CD8-positive, alpha-beta memory T cell (primary cell): ENCODE results near the gene TBX5. TPM values are rescaled to one million over a fixed set of nuclear protein-coding genes. Genes with fewer than 3 reads are reported as not detected.

Experiments
- CTCF ChIA-PET: fragments of 350-600 bp; sonication (Branson Sonifier 250); formaldehyde crosslinking; loops from one replicate; lab custom pipeline; 2021; ENCODE audit warnings: antibody characterized with exemption; lab: Charles Lee
- POLR2A ChIA-PET: fragments of 350-600 bp; sonication (Branson Sonifier 250); formaldehyde crosslinking; loops from one replicate; lab custom pipeline; 2021; ENCODE audit warnings: antibody characterized with exemption; lab: Charles Lee
- DNase-seq, 5 donors: peaks; one replicate each; pipeline versions ENCODE4 v3.0.0 to v3.0.0-alpha.2; 2020 to 2022; ENCODE audit warnings: mixed read lengths in 1 of 5
- H3K27ac ChIP-seq: one replicate; pipeline ENCODE4 v1.7.0; 2013; ENCODE audit warnings: low read depth, mild to moderate bottlenecking, low read length, moderate library complexity
- H3K27me3 ChIP-seq: 2 replicates; pipeline ENCODE4 v1.7.0; 2013; ENCODE audit warnings: low read length, mild to moderate bottlenecking; ENCODE audit not compliant: insufficient read depth, poor library complexity, severe bottlenecking
- H3K36me3 ChIP-seq: 2 replicates; pipeline ENCODE4 v1.7.0; 2013; ENCODE audit warnings: mild to moderate bottlenecking, low read length, moderate library complexity; ENCODE audit not compliant: insufficient read depth
- H3K4me1 ChIP-seq: 2 replicates; pipeline ENCODE4 v1.7.0; 2013; ENCODE audit warnings: mild to moderate bottlenecking, low read length, moderate library complexity; ENCODE audit not compliant: insufficient read depth
- H3K4me3 ChIP-seq: 2 replicates; pipeline ENCODE4 v1.7.0; 2013; ENCODE audit warnings: mild to moderate bottlenecking, low read length
- H3K9me3 ChIP-seq: 2 replicates; pipeline ENCODE4 v1.7.0; 2013; ENCODE audit warnings: mild to moderate bottlenecking, low read length
- H3K27ac Mint-ChIP-seq, 8 donors: one replicate each; pipeline ENCODE4 v1.8.0; 2020 to 2021; ENCODE audit warnings: mixed read lengths in 8 of 8, mild to moderate bottlenecking in 6 of 8, inconsistent platforms in 3 of 8, moderate library complexity in 3 of 8
- H3K27me3 Mint-ChIP-seq, 2 donors: one replicate each; pipeline ENCODE4 v1.8.0; 2020 to 2021; ENCODE audit warnings: mixed read lengths in 2 of 2, mild to moderate bottlenecking in 1 of 2, moderate library complexity in 1 of 2
- H3K36me3 Mint-ChIP-seq, 3 donors: one replicate each; pipeline ENCODE4 v1.8.0; 2020 to 2021; ENCODE audit warnings: mixed read lengths in 3 of 3, inconsistent platforms in 1 of 3, mild to moderate bottlenecking in 1 of 3
- H3K4me1 Mint-ChIP-seq, 3 donors: one replicate each; pipeline ENCODE4 v1.8.0; 2020 to 2021; ENCODE audit warnings: mixed read lengths in 3 of 3, inconsistent platforms in 1 of 3, mild to moderate bottlenecking in 1 of 3
- H3K4me3 Mint-ChIP-seq, 7 donors: one replicate each; pipeline ENCODE4 v1.8.0; 2020 to 2021; ENCODE audit warnings: mixed read lengths in 7 of 7, mild to moderate bottlenecking in 6 of 7, moderate library complexity in 4 of 7, inconsistent platforms in 2 of 7
- H3K9me3 Mint-ChIP-seq, 5 donors: one replicate each; pipeline ENCODE4 v1.8.0; 2020 to 2022; ENCODE audit warnings: mixed read lengths in 5 of 5, mild to moderate bottlenecking in 3 of 5, moderate library complexity in 2 of 5, inconsistent platforms in 1 of 5
- polyA plus RNA-seq: library from polyadenylated mRNA; unstranded; fragments of 300-500 nt; fragmentation: Illumina TruSeq; gene quantifications from one replicate; pipeline ENCODE4 v1.2.3, GENCODE V29; 2021
- total RNA-seq, 2 experiments: library from RNA; stranded (reverse); gene quantifications; one replicate each; pipeline ENCODE4 v1.2.3, GENCODE V29; 2021

The TBX5 gene
- total and polyA plus RNA-seq, 3 experiments from 2014 or later, result not detected

DNA sequence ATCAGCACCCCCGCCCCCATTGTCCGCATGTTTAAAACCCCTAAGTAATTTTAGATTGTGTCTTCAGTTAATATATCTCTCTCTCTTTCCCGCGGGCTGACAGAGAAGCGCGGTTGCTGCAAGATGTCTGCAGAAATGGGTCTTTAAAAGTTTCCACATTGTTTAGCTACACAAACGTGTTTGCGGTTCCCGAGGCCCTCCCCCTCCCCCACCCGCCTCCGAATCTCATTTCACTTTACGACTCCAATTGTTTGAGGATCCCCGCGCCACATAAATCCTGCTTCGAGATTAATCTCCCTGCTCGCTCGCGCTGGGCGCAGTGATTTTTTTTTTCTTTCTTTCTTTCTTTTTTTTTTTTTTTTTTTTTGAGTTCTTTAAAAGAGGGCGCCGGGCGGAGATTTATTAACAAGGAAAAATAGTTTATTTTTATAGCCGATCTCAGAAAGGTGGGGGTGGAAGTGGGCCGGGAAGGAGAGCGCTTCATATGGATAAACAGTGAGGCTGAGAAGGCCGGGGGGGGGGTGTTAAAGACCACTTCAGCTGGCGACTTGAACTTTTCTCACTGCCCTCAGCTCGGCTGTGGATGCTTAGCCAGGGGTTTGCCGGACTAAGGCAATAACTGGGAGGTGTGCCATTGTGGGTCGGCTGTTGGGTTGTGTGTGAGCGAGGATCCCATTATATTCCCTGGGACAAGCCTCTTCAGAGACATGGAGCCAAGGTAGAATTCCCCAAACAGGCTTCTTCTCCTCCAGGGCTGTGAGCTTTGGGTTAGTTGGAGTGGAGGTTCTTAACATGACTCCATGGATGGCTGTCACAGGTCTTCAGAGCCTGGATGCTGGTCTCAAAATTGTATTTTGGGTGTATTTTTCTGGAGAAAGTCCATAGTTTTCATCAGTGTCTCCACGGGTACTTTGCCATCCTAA, 39.7 kb upstream of the TBX5 start:
- Histone ChIP-seq H3K27me3 (peaks cover 16% of the 10 kb centered on the region), H3K4me1 (no peaks in the 10 kb centered on the region), H3K36me3 (no peaks in the 10 kb centered on the region), H3K27ac (no peak overlapping the region), H3K9me3 (no peaks in the 10 kb centered on the region), H3K4me3 (no peak overlapping the region)
- ChIA-PET POLR2A (no interaction called here), CTCF (no interaction called here)
- H3K4me3 Mint-ChIP-seq, result no peak overlapping the region
- H3K27ac Mint-ChIP-seq, result no peak overlapping the region
- H3K4me1 Mint-ChIP-seq, result no peaks in the 10 kb centered on the region
- H3K36me3 Mint-ChIP-seq, result no peaks in the 10 kb centered on the region
- no peak for DNase-seq
- peaks cover 0 to 6% (median 3%) of the 10 kb centered on the region in 5 donors for H3K9me3 Mint-ChIP-seq
- H3K27me3 Mint-ChIP-seq, result peaks cover 71 to 88% of the 10 kb centered on the region in 2 donors

DNA sequence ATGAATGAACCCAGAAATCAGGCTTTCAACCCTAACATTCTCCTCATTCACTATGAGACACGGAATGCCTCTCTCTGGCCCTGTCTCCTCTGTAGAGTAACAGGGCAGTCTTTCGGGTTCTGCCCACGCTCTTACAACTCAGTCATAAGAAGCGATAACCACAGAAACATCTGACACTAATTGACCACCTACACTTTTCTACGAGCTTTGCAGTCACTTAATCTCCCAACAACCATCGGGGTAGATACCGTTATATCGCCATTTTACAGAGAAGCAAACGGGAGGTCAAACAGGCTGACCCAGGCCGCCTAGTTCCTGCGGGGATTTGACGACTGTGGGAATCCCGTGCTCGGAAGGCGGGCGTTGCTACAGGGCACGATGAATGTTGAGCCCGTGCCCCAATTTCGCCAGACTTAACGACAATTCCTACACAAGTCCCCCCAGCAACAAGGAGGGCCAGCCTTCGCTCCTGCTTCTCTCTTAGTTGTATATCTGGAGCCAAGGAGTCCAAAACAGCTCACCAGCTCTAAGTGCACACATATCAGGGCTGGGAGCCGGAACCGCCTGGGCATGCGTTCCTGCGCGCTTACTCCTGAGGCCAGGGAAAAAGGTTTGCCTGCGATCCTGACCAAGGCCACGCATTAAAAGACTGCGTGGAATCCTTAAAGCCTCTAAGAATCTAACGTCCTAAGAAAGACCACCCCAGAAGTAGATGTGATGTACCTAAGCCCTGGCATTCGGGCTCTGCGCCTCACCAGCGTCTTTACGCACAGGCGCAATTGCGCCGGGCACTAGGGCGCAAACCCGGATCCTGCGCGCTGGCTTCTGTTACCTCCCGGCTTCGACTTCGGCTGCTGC, 38.7 kb upstream of the TBX5 start:
- DNase-seq, result no peak
- no peak overlapping the region for H3K27ac Mint-ChIP-seq
- CTCF ChIA-PET, result no interaction called here

DNA sequence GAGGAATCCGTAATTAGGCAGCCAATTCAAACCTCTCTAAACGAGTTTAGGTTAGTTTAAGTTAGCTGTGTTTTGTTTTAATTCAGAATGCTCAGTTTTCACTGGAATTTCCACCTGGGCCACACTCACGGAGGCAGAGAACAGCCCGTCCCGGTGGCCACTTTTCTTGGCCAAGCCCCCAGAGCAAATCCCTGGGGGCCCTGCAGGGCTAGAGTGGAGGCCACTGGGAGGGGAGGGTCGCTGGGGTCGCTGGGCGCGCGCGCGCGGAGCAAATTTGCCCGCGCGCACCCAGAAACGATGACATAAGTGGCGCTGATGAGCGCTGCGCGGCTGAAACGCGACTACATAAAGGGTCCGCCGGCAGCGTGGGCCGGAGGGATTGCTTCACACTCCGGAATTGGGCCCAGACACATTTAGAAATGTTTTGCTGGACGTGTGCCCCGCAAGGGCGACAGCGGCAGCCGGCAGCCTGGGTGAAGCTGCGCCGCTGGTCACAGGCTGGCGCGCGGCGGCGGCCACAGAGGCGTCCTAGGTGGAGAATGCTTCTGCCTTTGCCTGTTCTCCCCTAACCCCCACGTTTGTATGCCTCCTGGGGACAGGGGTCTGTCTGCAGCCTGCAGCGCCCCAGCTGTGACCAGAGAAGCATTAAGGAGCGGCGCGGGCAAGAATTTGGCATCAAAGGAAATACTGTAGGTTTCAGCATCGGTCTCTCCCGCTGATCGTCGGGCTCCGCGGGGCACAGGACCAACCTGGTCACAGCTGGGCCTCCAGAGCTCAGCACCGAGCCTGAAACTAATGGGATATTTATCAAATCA, 37.9 kb upstream of the TBX5 start:
- no peak for DNase-seq
- Mint-ChIP-seq H3K36me3 (no peaks in the 10 kb centered on the region), H3K27me3 (peaks cover 67 to 85% of the 10 kb centered on the region in 2 donors), H3K27ac (no peak overlapping the region), H3K4me1 (no peaks in the 10 kb centered on the region), H3K4me3 (no peak overlapping the region), H3K9me3 (peaks cover 0 to 3% (median 3%) of the 10 kb centered on the region in 5 donors)
- peaks cover 16% of the 10 kb centered on the region for H3K27me3 ChIP-seq
- no peak overlapping the region for H3K27ac ChIP-seq
- no peak overlapping the region for H3K4me3 ChIP-seq
- no peaks in the 10 kb centered on the region for H3K36me3 ChIP-seq
- no peaks in the 10 kb centered on the region for H3K4me1 ChIP-seq
- CTCF ChIA-PET, result no interaction called here
- H3K9me3 ChIP-seq, result no peaks in the 10 kb centered on the region
- POLR2A ChIA-PET, result no interaction called here

More for the DNA sequence above, 38.7 kb upstream of the TBX5 start:
- H3K4me1 ChIP-seq, result no peaks in the 10 kb centered on the region
- H3K36me3 ChIP-seq, result no peaks in the 10 kb centered on the region
- H3K27me3 ChIP-seq, result peaks cover 16% of the 10 kb centered on the region
- Mint-ChIP-seq H3K9me3 (peaks cover 0 to 4% (median 3%) of the 10 kb centered on the region in 5 donors), H3K27me3 (peaks cover 73 to 88% of the 10 kb centered on the region in 2 donors), H3K4me1 (no peaks in the 10 kb centered on the region), H3K4me3 (no peak overlapping the region), H3K36me3 (no peaks in the 10 kb centered on the region)
- H3K4me3 ChIP-seq, result no peak overlapping the region
- POLR2A ChIA-PET, result no interaction called here
- no peak overlapping the region for H3K27ac ChIP-seq
- no peaks in the 10 kb centered on the region for H3K9me3 ChIP-seq

DNA sequence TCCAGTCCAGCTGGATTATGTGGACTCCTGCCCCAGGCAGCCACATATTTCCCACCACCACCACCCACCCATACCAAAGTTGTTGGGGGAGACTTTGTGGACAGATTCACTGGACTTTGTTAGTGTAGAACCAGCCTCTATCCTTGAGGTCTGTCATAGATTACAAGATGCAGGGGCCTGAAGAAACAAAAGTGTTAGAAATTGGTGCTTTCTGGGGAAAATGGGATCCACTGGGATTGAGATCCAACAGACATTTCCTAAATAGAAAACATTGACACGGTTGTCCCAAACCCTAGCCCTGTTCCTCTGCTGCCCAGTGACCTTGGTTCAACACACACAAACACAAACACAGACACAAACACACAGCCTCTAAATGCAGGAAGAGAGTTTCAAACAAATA, 36.6 kb upstream of the TBX5 start:
- CTCF ChIA-PET, result no interaction called here
- Mint-ChIP-seq H3K4me1 (no peaks in the 10 kb centered on the region), H3K27ac (no peak overlapping the region), H3K9me3 (peaks cover 0 to 4% (median 3%) of the 10 kb centered on the region in 5 donors), H3K4me3 (no peak overlapping the region), H3K36me3 (no peaks in the 10 kb centered on the region), H3K27me3 (peaks cover 68 to 87% of the 10 kb centered on the region in 2 donors)
- no peaks in the 10 kb centered on the region for H3K4me1 ChIP-seq
- POLR2A ChIA-PET, result no interaction called here
- H3K27me3 ChIP-seq, result peaks cover 16% of the 10 kb centered on the region
- H3K4me3 ChIP-seq, result no peak overlapping the region
- H3K27ac ChIP-seq, result no peak overlapping the region
- no peaks in the 10 kb centered on the region for H3K36me3 ChIP-seq
- no peaks in the 10 kb centered on the region for H3K9me3 ChIP-seq
- no peak for DNase-seq

DNA sequence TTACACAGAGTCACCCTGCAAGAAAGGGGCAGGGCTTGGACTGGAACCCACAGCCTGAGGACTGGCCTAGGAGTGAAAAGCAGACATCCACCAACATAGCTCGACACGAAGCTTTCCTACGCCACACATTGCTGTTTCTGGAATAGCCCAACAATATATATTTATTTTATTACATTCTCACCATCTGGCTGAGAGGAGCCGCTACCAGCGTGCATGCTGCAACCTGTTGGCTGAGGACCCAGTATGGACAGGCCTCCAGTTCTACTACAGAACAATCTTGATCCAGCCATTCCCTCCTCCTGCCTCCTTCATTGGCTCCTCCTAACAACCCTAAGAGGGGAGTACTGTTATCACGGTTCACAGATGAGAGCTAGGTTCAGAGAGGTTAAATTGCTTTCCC, 35.6 kb upstream of the TBX5 start:
- H3K27ac ChIP-seq, result no peak overlapping the region
- no peaks in the 10 kb centered on the region for H3K4me1 Mint-ChIP-seq
- H3K4me1 ChIP-seq, result no peaks in the 10 kb centered on the region
- POLR2A ChIA-PET, result no interaction called here
- H3K27ac Mint-ChIP-seq, result no peak overlapping the region
- H3K9me3 Mint-ChIP-seq, result peaks cover 0 to 4% (median 3%) of the 10 kb centered on the region in 5 donors
- peaks cover 16% of the 10 kb centered on the region for H3K27me3 ChIP-seq
- CTCF ChIA-PET, result no interaction called here
- H3K4me3 Mint-ChIP-seq, result no peak overlapping the region
- H3K36me3 ChIP-seq, result no peaks in the 10 kb centered on the region
- no peaks in the 10 kb centered on the region for H3K9me3 ChIP-seq
- H3K4me3 ChIP-seq, result no peak overlapping the region
- peaks cover 65 to 86% of the 10 kb centered on the region in 2 donors for H3K27me3 Mint-ChIP-seq
- no peaks in the 10 kb centered on the region for H3K36me3 Mint-ChIP-seq
- DNase-seq, result no peak

DNA sequence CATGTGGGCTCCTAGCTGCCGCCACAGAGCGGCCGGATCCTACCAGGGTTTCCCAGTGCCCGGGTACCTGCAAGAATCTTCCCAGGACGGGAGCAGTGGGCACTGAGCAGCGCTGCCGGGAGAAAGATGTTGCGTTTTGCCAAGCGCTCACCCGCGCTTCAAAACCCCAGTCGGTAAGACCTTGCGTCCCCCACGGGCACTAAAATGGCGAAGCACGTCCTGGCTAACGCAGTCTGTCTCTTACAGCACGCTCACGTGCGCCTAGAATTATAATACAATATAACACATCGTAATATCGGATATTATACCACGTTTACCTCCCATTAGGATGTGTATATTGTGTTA, 35.1 kb upstream of the TBX5 start:
- H3K27me3 Mint-ChIP-seq, result peaks cover 60 to 80% of the 10 kb centered on the region in 2 donors
- ChIA-PET POLR2A (no interaction called here), CTCF (no interaction called here)
- Histone ChIP-seq H3K27me3 (peaks cover 12% of the 10 kb centered on the region), H3K4me1 (no peaks in the 10 kb centered on the region), H3K4me3 (no peak overlapping the region), H3K9me3 (no peaks in the 10 kb centered on the region), H3K36me3 (no peaks in the 10 kb centered on the region), H3K27ac (no peak overlapping the region)
- no peak overlapping the region for H3K4me3 Mint-ChIP-seq
- no peaks in the 10 kb centered on the region for H3K36me3 Mint-ChIP-seq
- no peak for DNase-seq
- no peaks in the 10 kb centered on the region for H3K4me1 Mint-ChIP-seq
- peaks cover 0 to 6% (median 3%) of the 10 kb centered on the region in 5 donors for H3K9me3 Mint-ChIP-seq
- no peak overlapping the region for H3K27ac Mint-ChIP-seq

DNA sequence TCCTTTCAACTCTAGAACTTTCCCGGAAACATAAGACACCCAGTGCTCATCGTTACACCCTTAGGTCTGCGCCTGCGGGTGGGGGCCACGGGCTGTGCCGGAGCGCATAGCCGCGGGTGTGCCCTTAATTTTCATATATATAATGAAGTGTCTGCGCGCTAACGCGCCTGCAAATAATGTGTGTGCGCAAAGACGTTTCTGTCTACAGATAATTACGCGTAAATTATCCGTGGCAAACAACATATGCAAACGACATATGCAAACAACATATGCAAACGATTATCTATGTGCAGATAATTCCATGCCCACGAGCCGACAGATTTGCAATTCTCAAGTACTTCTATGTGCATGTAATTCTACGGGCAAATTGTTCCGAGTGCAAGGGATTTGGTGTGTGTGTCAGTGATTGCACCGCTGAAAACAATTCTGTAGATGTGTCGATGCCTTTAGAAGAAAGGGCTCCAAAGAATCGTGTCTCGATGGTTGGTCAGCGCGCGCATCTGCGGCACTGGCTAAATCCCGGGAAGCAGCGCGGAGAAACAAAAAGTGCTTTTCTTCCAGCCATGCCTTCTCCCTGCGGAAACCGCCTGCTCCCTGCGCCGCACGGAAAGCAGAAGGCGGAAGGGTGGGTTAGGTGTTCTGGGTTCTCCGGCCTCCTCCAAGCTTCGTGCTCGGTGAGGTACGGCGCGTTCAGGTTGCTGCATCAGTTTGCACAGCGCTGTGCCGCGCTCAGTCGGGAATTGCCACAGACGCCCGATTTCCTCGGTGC, 34.5 kb upstream of the TBX5 start:
- Histone ChIP-seq H3K27ac (no peak overlapping the region), H3K4me3 (no peak overlapping the region), H3K9me3 (no peaks in the 10 kb centered on the region), H3K36me3 (no peaks in the 10 kb centered on the region), H3K27me3 (peaks cover 10% of the 10 kb centered on the region), H3K4me1 (no peaks in the 10 kb centered on the region)
- Mint-ChIP-seq H3K4me3 (no peak overlapping the region), H3K27ac (no peak overlapping the region), H3K27me3 (peaks cover 55 to 76% of the 10 kb centered on the region in 2 donors), H3K4me1 (no peaks in the 10 kb centered on the region), H3K9me3 (peaks cover 0 to 6% (median 3%) of the 10 kb centered on the region in 5 donors), H3K36me3 (no peaks in the 10 kb centered on the region)
- CTCF ChIA-PET, result no interaction called here
- no peak for DNase-seq
- POLR2A ChIA-PET, result no interaction called here
